Epithelial cell of proximal tubule (primary cell): ENCODE results near the gene RECQL5. TPM values are rescaled to one million over a fixed set of nuclear protein-coding genes. Genes with fewer than 3 reads are reported as not detected.
A peak's percentile ranks its signal among the peaks of the same experiment; 100 is the strongest.
"Not testable (repeated sequence)": the region's sequence is repeated elsewhere in the genome, so short reads cannot be mapped to it uniquely, and the experiment has no call there.

Experiments
- DNase-seq: peaks from one replicate; pipeline ENCODE4 v3.0.0-alpha.2; 2011; ENCODE audit warnings: low read depth
- H3K4me3 ChIP-seq: 2 replicates; pipeline ENCODE4 v1.5.1; 2011; ENCODE audit warnings: low read depth, mild to moderate bottlenecking, low read length
- total RNA-seq: library from RNA; depleted of rRNA; stranded (reverse); fragments of >200 nt; gene quantifications from 2 replicates; pipeline ENCODE4 v1.2.3, GENCODE V29; 2015
- TF ChIP-seq, protein P1 (sequence below): conservative IDR thresholded peaks from 2 replicates; pipeline ENCODE4 v1.5.1; 2012; ENCODE audit warnings: low read depth, mild to moderate bottlenecking, low read length

RECQL5 gene
- total RNA-seq, 1 donor from 2014 or later = 25.7 TPM

DNA sequence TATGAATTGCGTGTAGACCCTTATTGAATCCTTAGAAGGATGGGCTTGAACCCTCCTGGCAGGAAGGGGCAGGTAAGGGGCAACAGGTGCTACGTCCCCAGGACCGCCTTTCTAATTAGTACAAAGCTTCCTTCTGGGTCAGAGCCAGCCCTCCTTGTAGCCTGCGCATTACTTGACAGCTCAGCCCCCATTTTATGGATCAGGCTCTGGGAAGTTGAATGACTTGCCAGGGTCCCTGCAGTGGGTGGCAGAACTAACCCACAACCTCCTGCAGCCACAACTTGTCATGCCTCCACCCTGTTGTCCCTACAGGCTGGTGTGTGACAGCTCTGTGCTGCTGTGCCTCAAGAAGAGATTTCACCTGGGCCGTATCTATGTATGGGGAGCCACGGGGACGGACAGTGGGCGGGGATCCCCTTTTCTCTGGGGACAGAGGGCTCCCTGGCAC, 76.6 kb downstream of the RECQL5 start:
- DNase-seq = no peak
- TF ChIP-seq, protein P1, sequence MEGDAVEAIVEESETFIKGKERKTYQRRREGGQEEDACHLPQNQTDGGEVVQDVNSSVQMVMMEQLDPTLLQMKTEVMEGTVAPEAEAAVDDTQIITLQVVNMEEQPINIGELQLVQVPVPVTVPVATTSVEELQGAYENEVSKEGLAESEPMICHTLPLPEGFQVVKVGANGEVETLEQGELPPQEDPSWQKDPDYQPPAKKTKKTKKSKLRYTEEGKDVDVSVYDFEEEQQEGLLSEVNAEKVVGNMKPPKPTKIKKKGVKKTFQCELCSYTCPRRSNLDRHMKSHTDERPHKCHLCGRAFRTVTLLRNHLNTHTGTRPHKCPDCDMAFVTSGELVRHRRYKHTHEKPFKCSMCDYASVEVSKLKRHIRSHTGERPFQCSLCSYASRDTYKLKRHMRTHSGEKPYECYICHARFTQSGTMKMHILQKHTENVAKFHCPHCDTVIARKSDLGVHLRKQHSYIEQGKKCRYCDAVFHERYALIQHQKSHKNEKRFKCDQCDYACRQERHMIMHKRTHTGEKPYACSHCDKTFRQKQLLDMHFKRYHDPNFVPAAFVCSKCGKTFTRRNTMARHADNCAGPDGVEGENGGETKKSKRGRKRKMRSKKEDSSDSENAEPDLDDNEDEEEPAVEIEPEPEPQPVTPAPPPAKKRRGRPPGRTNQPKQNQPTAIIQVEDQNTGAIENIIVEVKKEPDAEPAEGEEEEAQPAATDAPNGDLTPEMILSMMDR = no peak
- H3K4me3 ChIP-seq = no peak overlapping the region

DNA sequence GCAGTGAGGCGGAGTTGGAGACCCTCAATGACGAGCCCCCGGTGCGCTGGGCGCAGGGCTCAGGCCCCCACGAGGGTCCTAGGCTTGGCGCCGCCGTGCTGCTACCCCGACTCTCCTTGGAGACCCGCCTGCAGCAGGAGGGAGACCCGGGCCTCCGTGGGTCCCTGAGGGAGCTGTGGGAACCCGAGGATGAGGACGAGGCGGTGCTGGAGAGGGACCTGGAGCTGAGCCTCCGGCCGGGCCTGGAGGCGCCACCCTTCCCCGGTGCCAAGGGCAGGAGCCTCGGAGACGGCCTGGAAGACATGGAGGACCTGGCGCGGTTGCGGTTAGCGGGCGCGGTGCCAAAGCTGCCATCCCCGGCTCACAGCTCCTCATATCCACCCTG, 77.0 kb downstream of the RECQL5 start:
- DNase-seq = no peak
- peak overlapping the region; percentile 62 for H3K4me3 ChIP-seq
- TF ChIP-seq, protein P1 = no peak

DNA sequence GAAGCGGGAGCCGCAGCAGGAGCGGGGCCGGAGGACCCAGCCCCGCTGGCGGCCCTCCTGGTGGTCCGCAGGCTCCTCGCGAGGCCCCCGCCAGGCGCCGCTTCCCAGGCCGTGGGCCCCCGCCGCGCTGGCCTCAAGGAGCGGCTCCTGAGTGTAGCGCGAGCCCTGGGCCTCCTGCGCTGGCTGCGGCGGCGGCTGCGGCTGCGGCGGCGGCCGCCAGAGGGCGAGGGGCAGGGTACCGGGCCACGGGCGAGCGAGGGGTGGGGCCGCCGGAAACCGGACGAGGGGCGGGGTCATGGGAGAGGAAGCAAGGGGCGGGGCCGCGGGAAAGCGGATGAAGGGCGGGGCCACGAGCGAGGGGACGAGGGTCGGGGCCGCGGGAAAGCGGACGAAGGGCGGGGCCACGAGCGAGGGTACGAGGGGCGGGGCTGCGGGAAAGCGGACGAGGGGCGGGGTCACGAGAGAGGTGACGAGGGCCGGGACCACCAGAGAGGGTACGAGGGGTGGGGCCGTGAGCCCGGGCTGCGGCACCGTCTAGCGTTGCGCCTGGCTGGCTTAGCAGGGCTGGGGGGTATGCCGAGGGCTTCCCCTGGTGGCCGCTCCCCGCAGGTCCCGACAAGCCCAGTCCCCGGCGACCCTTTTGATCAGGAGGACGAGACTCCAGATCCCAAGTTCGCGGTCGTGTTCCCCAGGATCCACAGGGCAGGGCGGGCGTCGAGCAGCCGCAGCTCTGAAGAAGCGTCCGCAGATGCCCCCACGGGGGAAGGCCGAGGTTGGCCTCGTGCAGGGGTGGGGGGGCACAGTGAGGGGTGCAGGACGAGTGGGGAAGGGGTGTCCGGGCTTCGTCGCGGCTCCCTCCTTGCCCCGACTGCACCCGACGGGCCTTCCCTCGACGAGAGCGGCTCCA, 77.7 kb downstream of the RECQL5 start:
- peak overlapping the region; percentile 62 for H3K4me3 ChIP-seq
- no peak for DNase-seq

DNA sequence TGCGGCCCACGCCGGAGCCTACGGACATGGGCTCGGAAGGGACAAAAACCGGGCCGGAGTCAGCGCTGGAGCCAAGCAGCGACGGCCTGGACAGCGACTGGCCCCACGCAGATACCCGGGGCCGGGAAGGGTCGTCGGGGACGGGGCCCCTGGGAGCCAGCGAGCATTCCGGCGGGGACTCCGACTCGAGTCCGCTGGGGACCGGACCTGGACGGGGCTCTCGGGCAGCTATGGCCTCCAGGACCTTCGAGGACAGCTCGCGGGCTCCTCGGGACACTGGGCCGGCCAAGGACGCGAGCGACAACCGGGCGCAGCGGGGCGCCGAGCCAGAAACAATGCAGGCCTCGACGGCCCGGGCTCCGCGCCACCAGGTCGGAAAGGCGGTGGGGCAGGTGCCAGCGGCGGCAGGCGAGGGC, 78.3 kb downstream of the RECQL5 start:
- TF ChIP-seq, protein P1 = no peak
- no peak for DNase-seq
- H3K4me3 ChIP-seq = peak overlapping the region; percentile 16

More for the DNA sequence above, 77.7 kb downstream of the RECQL5 start:
- TF ChIP-seq, protein P1 = peak; percentile 37

DNA sequence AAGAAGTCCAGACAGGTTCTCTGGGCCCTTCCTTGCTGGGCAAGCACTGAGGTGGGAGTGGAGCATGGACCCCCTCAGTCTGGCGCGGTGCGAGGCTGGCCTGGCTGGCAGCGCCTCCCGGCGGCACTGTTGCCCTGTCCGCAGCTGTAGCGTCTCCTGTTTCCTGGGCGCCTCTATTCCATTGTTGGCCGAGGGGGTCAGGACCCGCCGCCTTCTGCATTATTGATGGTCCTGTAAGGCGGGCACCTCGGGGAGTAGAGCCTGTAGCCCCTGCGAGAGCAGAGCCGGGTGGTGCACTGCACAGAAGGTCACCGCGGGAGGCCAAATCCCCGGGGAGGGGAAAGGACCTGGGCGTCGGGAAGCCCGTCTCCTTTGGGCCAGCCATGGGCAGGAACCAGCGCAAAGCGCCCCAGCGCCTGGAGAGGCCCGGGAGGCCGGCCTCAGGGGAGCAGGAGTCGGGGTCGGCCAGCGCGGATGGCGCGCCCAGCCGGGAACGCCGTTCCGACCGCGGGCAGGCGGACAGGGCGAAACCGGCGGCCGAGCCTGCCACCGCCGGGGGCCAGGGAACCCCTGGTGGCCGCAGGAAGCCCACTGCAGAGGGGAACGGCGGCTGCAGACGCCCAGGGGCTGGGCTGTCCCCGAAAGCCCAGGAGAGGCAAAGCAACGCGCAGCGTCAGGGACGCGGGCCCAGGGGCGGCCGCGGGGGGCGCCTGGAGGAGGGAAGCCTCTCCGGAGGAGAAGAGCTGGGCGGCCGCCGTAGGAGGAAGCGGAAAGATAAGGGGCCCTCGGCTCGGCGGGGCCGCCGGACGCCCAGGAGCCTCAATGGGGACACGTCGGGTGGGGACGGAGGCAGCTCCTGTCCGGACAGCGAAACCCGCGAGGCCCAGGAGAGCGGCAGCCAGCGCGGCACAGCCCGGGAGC, 79.0 kb downstream of the RECQL5 start, which contains the start of gene MYO15B:
Gene MYO15B, plus strand, starts transcription at position 126 of the 921 bp plus-strand sequence. Its CDS starts 258 bp downstream, at position 384.
- TF ChIP-seq, protein P1 = no peak
- H3K4me3 ChIP-seq = no peak within 1 kb of the TSS
- DNase-seq = no peak

DNA sequence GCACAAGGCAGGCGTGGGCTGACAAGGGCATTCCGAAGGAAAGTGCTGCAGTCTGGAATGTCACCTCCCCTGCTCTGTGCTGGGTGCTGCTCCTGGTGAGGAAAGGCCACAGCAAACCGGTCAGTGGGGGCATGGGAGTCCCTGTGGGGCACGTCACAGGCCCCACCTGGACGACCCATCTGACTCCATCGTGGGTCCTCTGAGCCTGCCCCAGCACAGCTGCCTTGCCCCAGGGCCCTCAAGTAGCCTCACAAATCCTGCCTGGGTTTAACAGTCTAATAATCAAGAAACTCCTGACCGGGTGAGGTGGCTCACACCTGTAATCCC, 82.1 kb downstream of the RECQL5 start:
- DNase-seq = no peak
- no peak overlapping the region for H3K4me3 ChIP-seq
- TF ChIP-seq, protein P1 = no peak

DNA sequence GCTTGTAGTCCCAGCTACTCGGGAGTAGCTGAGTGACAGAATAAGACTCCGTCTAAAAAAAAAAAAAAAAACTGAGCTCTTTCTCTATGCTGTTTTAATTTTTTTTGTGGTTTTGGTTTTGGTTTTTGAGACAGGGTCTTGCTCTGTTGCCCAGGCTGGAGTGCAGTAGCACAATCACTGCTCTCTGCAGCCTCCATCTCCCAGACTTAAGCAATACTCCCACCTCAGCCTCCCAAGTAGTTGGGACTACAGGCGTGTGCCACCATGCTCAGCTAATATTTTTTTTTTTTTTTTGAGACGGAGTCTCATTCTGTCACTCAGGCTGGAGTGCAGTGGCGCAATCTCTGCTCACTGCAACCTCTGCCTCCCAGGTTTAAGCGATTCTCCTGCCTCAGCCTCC, 83.8 kb downstream of the RECQL5 start:
- not testable (repeated sequence) for DNase-seq, H3K4me3 ChIP-seq

DNA sequence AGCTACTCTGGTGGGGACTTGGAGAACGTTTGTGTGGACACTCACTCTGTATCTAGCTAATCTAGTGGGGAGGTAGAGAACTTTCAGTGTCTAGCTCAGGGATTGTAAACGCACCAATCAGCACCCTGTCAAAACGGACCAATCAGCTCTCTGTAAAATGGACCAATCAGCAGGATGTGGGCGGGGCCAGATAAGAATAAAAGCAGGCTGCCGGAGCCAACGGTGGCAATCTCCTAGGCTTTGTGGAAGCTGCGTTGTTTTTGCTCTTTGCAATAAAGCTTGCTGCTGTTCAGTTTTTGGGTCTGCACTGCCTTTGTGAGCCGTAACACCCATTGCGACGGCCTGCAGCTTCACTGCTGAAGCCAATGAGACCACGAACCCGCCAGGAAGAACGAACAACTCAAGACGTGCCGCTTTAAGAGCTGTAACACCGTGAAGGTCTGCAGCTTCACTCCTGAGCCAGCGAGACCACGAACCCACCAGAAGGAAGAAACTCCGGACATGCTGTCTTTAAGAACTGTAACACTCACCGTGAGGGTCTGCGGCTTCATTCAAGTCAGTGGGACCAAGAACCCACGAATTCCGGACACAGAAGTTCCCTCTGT, 85.7 kb downstream of the RECQL5 start:
- H3K4me3 ChIP-seq = not testable (repeated sequence)

More for the DNA sequence above, 85.7 kb downstream of the RECQL5 start:
- DNase-seq = not testable (repeated sequence)
